ENCODE results near the gene ADNP.
"Not testable (repeated sequence)": the region's sequence is repeated elsewhere in the genome, so short reads cannot be mapped to it uniquely, and the experiment has no call there.

Gene ADNP

GRCh38 chr20:50891138-50891537, 40.1 kb downstream of the ADNP start:
- DNase-seq (ENCODE audit: low spot score): no peak
- CTCF ChIA-PET: interaction anchor here (0.5 to 1.2 kb wide), 5 partner anchors 12 to 752 kb away, joined by 3 to 8 read pairs (median 4); no protein-coding TSS in a partner anchor
- TF ChIP-seq CTCF (conservative IDR thresholded peaks at IDR 0.05; ENCODE audit: low read depth): no peak
- POLR2A ChIA-PET (ENCODE audit: low non-redundant PET): no interaction called here
- no peak overlapping the region for H3K27ac ChIP-seq

DNA sequence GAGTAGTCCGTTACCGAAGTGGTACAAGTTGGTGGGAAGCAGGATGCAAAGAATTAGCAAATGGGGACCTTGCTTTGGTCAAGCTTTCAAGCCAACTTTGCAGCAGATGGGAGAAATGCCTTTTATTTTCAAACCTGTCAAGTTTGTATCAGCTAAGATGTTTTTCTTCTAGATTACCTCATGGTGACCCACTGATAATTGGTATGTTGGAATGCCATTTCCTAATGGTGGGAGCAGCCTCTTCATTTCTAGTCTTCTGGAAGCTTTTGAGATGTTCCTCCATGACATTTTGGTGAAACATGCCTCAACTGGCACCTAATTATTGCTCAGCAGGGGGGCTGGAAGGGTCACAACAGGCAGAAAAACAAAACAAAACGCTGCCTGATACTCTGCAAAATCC, 43.7 kb downstream of the ADNP start:
- no peak for TF ChIP-seq CTCF (conservative IDR thresholded peaks at IDR 0.05; ENCODE audit: low read depth)
- CTCF ChIA-PET: interaction anchor here (0.6 to 0.7 kb wide), 4 partner anchors 27 to 787 kb away, joined by 3 to 4 read pairs (median 3); no protein-coding TSS in a partner anchor
- no peak for DNase-seq (ENCODE audit: low spot score)
- H3K27ac ChIP-seq: no peak overlapping the region
- POLR2A ChIA-PET (ENCODE audit: low non-redundant PET): no interaction called here

DNA sequence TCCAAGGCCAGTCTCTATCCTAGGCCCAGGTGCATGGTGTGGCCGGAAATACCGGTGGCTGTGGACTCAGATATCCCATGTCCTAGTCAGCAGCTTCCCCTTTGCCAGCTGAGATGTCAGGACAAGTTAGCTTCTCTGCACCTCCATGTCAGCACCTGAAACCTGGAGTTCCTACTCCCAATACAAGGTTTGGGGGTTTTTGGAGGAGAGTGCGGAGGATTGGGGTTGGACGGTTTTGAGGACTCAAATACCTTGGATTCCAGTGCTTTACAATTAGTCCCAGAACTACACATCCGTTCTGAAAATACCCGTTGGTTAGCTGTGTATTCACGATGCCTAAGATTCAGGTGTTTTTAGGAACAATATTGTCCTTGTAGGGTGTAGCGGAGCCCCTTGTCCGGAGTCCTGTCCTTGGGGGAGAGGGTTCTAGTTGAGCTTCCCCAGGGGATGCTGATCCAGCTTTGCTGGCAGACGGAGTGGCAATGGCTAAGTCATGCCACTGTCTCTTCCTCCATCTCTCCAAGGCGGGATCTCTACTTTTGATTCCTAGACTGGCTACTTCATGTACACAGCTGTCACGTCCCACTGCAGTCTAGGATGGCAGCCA, 45.0 kb downstream of the ADNP start:
- no peak for TF ChIP-seq CTCF (conservative IDR thresholded peaks at IDR 0.05; ENCODE audit: low read depth)
- H3K27ac ChIP-seq: peak overlapping the region; percentile 21
- CTCF ChIA-PET: interaction anchor here (0.7 to 1.3 kb wide), 4 partner anchors 24 to 632 kb away, joined by 3 to 16 read pairs (median 4); partner anchors contain the start of gene BCAS4
- POLR2A ChIA-PET (ENCODE audit: low non-redundant PET): no interaction called here
- DNase-seq (ENCODE audit: low spot score): no peak

GRCh38 chr20:50885781-50886180, 45.5 kb downstream of the ADNP start:
- CTCF ChIA-PET: interaction anchor here (1.3 kb wide), 1 partner anchor 67 kb away, joined by 16 read pairs; no protein-coding TSS in a partner anchor
- no peak for DNase-seq (ENCODE audit: low spot score)
- TF ChIP-seq CTCF (conservative IDR thresholded peaks at IDR 0.05; ENCODE audit: low read depth): no peak
- POLR2A ChIA-PET (ENCODE audit: low non-redundant PET): no interaction called here
- H3K27ac ChIP-seq: peak overlapping the region; percentile 21

DNA sequence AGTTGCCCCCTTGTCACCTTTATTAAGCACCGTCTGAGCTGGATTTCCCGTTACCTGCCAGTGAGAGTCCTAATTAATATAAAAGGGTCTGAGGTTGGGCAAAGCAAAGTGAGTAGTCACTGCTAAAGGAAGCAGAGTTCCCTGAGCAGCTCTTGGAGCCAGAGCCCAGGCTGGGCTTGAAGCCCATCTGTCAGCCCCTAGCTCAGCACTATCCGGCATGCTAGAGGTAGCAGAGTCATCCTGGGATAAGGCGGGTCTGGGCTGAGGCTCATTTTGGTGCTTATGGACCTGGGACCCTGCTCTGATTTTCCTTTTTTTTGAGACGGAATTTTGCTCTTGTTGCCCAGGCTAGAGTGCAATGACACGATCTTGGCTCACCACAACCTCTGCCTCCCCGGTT, 46.2 kb downstream of the ADNP start:
- no peak for DNase-seq (ENCODE audit: low spot score)
- CTCF ChIA-PET: interaction anchor here (0.7 to 1.4 kb wide), 3 partner anchors 20 to 90 kb away, joined by 3 to 5 read pairs (median 5); partner anchors contain the start of gene BCAS4
- peak overlapping the region; percentile 21 for H3K27ac ChIP-seq
- TF ChIP-seq CTCF (conservative IDR thresholded peaks at IDR 0.05; ENCODE audit: low read depth): no peak
- POLR2A ChIA-PET (ENCODE audit: low non-redundant PET): no interaction called here

DNA sequence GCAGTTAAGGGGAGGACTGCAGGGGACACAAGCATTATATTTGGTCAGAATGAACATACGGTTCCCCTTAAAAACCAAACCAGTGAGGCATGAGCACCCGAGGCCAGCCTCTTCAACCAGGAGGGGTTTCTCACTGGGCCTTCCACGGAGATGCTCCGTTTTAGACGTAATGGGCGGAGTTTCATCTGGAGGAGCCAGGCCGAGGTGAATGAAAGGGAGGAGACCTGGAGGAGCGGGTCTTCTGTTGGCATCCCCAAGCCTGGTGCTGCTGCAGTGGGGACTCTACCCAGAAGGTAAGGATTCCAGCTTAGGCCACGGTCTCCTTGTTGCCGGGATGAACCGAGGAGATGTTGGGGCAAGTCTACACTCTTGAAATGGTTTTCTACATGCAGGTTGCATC, 47.4 kb downstream of the ADNP start:
- ChIA-PET CTCF (interaction anchor here (1.4 to 1.7 kb wide), 2 partner anchors 19 to 89 kb away, joined by 3 to 5 read pairs; partner anchors contain the start of gene BCAS4), POLR2A (ENCODE audit: low non-redundant PET) (no interaction called here)
- TF ChIP-seq CTCF (conservative IDR thresholded peaks at IDR 0.05; ENCODE audit: low read depth): no peak
- H3K27ac ChIP-seq: no peak overlapping the region; the same call in 1 of the 2 replicates
- no peak for DNase-seq (ENCODE audit: low spot score)

- CTCF ChIA-PET: interaction anchor here (1.7 to 1.9 kb wide), 2 partner anchors 17 to 87 kb away, joined by 3 to 6 read pairs; partner anchors contain the start of gene BCAS4
- DNase-seq (ENCODE audit: low spot score); H3K27ac ChIP-seq; POLR2A ChIA-PET (ENCODE audit: low non-redundant PET): not testable (repeated sequence)
These were observed 49.3 kb downstream of the ADNP start for GRCh38 chr20:50881759-50882424.

Data from RWPE1 (cell line).